Prostate gland (tissue), 2 donors: ENCODE data around the gene CDIPT.

Source experiments
- POLR2A ChIP-seq: fragments of 450-650 bp; IDR thresholded peaks from one replicate; pipeline ENCODE4 v1.6.1; 2016; ENCODE audit warnings: antibody characterized with exemption, mild to moderate bottlenecking
- TF ChIP-seq, protein P1 (sequence below), 4 experiments: fragments of 200-600 bp in 2 of 4; fragments of 450-650 bp in 2 of 4; sonication (generic) in 2 of 4; IDR thresholded peaks; 1 replicate in 3 of 4; 2 replicates in 1 of 4; pipeline ENCODE4 v1.5.1; 2016 to 2019; ENCODE audit warnings: antibody characterized with exemption in 4 of 4, mild to moderate bottlenecking in 2 of 4, moderate library complexity in 2 of 4

DNA sequence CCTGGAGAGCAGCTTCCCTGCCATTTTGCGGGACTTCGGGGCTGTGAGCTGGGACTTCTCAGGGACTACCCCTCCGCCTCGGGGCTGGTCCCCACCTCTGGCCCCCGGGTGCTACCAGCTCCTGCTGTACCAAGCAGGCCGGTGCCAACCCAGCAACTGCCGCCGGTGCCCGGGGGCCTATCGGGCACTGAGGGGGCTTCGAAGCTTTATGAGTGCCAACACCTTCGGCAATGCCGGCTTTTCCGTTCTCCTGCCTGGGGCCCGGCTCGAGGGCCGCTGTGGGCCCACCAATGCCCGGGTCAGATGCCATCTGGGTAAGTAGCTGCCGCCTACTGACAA lies 38.5 kb upstream of the CDIPT start:
- TF ChIP-seq, protein P1, sequence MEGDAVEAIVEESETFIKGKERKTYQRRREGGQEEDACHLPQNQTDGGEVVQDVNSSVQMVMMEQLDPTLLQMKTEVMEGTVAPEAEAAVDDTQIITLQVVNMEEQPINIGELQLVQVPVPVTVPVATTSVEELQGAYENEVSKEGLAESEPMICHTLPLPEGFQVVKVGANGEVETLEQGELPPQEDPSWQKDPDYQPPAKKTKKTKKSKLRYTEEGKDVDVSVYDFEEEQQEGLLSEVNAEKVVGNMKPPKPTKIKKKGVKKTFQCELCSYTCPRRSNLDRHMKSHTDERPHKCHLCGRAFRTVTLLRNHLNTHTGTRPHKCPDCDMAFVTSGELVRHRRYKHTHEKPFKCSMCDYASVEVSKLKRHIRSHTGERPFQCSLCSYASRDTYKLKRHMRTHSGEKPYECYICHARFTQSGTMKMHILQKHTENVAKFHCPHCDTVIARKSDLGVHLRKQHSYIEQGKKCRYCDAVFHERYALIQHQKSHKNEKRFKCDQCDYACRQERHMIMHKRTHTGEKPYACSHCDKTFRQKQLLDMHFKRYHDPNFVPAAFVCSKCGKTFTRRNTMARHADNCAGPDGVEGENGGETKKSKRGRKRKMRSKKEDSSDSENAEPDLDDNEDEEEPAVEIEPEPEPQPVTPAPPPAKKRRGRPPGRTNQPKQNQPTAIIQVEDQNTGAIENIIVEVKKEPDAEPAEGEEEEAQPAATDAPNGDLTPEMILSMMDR (IDR thresholded peaks at IDR 0.05) = no peak
- TF ChIP-seq POLR2A = no peak
